Loucy (cell line): Measurements from ENCODE around the gene OMD.

Source experiments
- H2AFZ ChIP-seq: fragments of 200-600 bp; sonication (generic); 2 replicates; pipeline ENCODE4 v1.6.0; 2016; ENCODE audit warnings: antibody characterized with exemption, mild to moderate bottlenecking, low read length, moderate library complexity
- H3F3A ChIP-seq: fragments of 200-600 bp; 2 replicates; pipeline ENCODE4 v1.6.0; 2016; ENCODE audit warnings: antibody characterized with exemption, low read depth, mild to moderate bottlenecking
- H3K27me3 ChIP-seq: fragments of 200-600 bp; sonication (generic); 2 replicates; pipeline ENCODE4 v1.6.1; 2014; ENCODE audit warnings: low read length, mild to moderate bottlenecking; ENCODE audit not compliant: insufficient read depth, poor library complexity, severe bottlenecking
- H3K36me3 ChIP-seq: fragments of 200-600 bp; sonication (generic); 2 replicates; pipeline ENCODE4 v1.6.1; 2016; ENCODE audit warnings: low read length; ENCODE audit not compliant: insufficient read depth
- H3K4me1 ChIP-seq: fragments of 200-600 bp; sonication (generic); 2 replicates; pipeline ENCODE4 v1.5.1; 2014; ENCODE audit warnings: low read length, mild to moderate bottlenecking; ENCODE audit not compliant: insufficient read depth, poor library complexity, severe bottlenecking
- H3K4me2 ChIP-seq: fragments of 200-600 bp; sonication (generic); 2 replicates; pipeline ENCODE4 v1.6.0; 2014; ENCODE audit warnings: antibody characterized with exemption, low read length, low read depth, mild to moderate bottlenecking; ENCODE audit not compliant: poor library complexity, severe bottlenecking
- H3K4me3 ChIP-seq: fragments of 200-600 bp; sonication (generic); 2 replicates; pipeline ENCODE4 v1.5.1; 2014; ENCODE audit warnings: low read length, mild to moderate bottlenecking, mixed read lengths; ENCODE audit not compliant: poor library complexity, severe bottlenecking
- H3K79me2 ChIP-seq: fragments of 200-600 bp; sonication (generic); 2 replicates; pipeline ENCODE4 v1.6.1; 2014; ENCODE audit warnings: low read length; ENCODE audit not compliant: insufficient read depth
- H3K9ac ChIP-seq: fragments of 200-600 bp; sonication (generic); 2 replicates; pipeline ENCODE4 v1.6.0; 2014; ENCODE audit warnings: mild to moderate bottlenecking, low read depth, low read length, moderate library complexity; ENCODE audit not compliant: poor library complexity, severe bottlenecking
- H3K9me2 ChIP-seq: fragments of 200-600 bp; sonication (generic); replicated peaks from 2 replicates; pipeline ENCODE4 v1.6.1; 2016; ENCODE audit warnings: low read depth, low read length, mixed read lengths
- H3K9me3 ChIP-seq: fragments of 200-600 bp; sonication (generic); 2 replicates; pipeline ENCODE4 v1.6.1; 2014; ENCODE audit warnings: mild to moderate bottlenecking, antibody characterized with exemption, low read length, low read depth; ENCODE audit not compliant: insufficient read depth
- H4K20me1 ChIP-seq: fragments of 200-600 bp; sonication (generic); 2 replicates; pipeline ENCODE4 v1.6.0; 2014; ENCODE audit warnings: antibody characterized with exemption, low read length, mild to moderate bottlenecking; ENCODE audit not compliant: insufficient read depth, poor library complexity, severe bottlenecking
- CTCF ChIP-seq: fragments of 200-600 bp; sonication (generic); conservative IDR thresholded peaks from 2 replicates; pipeline ENCODE4 v1.5.1; 2014; ENCODE audit warnings: mild to moderate bottlenecking, antibody characterized with exemption, low read length
- EZH2phosphoT487 ChIP-seq: fragments of 200-600 bp; IDR thresholded peaks from 2 replicates; pipeline ENCODE4 v1.6.1; 2018; ENCODE audit warnings: antibody characterized with exemption, mild to moderate bottlenecking, moderate library complexity, borderline replicate concordance

Gene OMD

GRCh38 chr9:92395617-92396016 is 28.7 kb downstream of the OMD start:
- Histone ChIP-seq H3K79me2 (peaks cover 31% of the 10 kb centered on the region), H3K4me2 (no peak overlapping the region), H3K4me1 (peaks cover 2% of the 10 kb centered on the region), H3K9ac (no peak overlapping the region), H4K20me1 (no peaks in the 10 kb centered on the region), H3K36me3 (peaks cover 20% of the 10 kb centered on the region; the same call in 1 of the 2 replicates), H3K9me2 (no peaks in the 10 kb centered on the region; the same call in 1 of the 2 replicates), H3K27me3 (no peaks in the 10 kb centered on the region), H3K4me3 (no peak overlapping the region), H2AFZ (no peak overlapping the region), H3F3A (no peaks in the 10 kb centered on the region), H3K9me3 (no peaks in the 10 kb centered on the region)
- TF ChIP-seq EZH2phosphoT487: no peak
- no peak for TF ChIP-seq CTCF

GRCh38 chr9:92393686-92394085 is 30.6 kb downstream of the OMD start:
- Histone ChIP-seq H3K4me1 (no peaks in the 10 kb centered on the region), H3K4me3 (no peak overlapping the region), H3K9ac (no peak overlapping the region), H3K9me2 (no peaks in the 10 kb centered on the region; the same call in 1 of the 2 replicates), H3K79me2 (peaks cover 18% of the 10 kb centered on the region), H2AFZ (no peak overlapping the region), H3K36me3 (peaks cover 29% of the 10 kb centered on the region; the same call in 1 of the 2 replicates), H3F3A (no peaks in the 10 kb centered on the region), H3K27me3 (no peaks in the 10 kb centered on the region), H3K4me2 (no peak overlapping the region), H4K20me1 (no peaks in the 10 kb centered on the region), H3K9me3 (no peaks in the 10 kb centered on the region)
- TF ChIP-seq EZH2phosphoT487 (no peak), CTCF (no peak)

GRCh38 chr9:92392690-92393089 is 31.6 kb downstream of the OMD start:
- Histone ChIP-seq H3K9me2 (no peaks in the 10 kb centered on the region; the same call in 1 of the 2 replicates), H3K79me2 (peaks cover 12% of the 10 kb centered on the region), H2AFZ (no peak overlapping the region), H3F3A (no peaks in the 10 kb centered on the region), H3K4me2 (no peak overlapping the region), H3K36me3 (peaks cover 27% of the 10 kb centered on the region; the same call in 1 of the 2 replicates), H3K27me3 (no peaks in the 10 kb centered on the region), H4K20me1 (no peaks in the 10 kb centered on the region), H3K9ac (no peak overlapping the region), H3K9me3 (no peaks in the 10 kb centered on the region), H3K4me3 (no peak overlapping the region), H3K4me1 (no peaks in the 10 kb centered on the region)
- no peak for TF ChIP-seq EZH2phosphoT487
- no peak for TF ChIP-seq CTCF
